ENCODE measurements around the gene MYO9B.

MYO9B gene

DNA sequence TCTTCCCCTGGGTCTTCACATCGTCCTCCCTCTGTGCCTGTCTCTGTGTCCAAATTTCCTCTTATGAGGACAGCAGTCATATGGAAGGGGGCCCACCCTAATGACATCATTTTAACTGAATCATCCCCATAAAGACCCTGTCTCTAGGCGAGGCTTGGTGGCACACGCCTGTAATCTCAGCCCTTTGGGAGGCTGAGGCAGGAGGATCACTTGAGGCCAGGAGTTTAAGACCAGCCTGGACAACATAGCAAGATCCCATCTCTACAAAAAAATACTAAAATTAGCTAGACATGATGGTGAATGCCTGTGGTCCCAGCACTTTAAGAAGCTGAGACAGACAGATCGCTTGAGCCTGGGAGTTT lies 4.8 kb downstream of the MYO9B start:
- TF ChIP-seq TAF1 (IDR thresholded peaks at IDR 0.05; ENCODE audit: borderline replicate concordance, insufficient read depth, low read length) (no peak), FOXP2 (optimal IDR thresholded peaks at IDR 0.05; ENCODE audit: borderline replicate concordance, extremely low read depth, extremely low read length, insufficient read depth) (no peak), SIN3A (IDR thresholded peaks at IDR 0.05; ENCODE audit: borderline replicate concordance, insufficient read depth, low read length) (no peak), REST (IDR thresholded peaks at IDR 0.05; ENCODE audit: insufficient read depth in 1 of 2, low read depth in 2 of 2, low read length in 2 of 2) (no peak), POLR2AphosphoS5 (IDR thresholded peaks at IDR 0.05; ENCODE audit: low read depth, low read length) (no peak)

DNA sequence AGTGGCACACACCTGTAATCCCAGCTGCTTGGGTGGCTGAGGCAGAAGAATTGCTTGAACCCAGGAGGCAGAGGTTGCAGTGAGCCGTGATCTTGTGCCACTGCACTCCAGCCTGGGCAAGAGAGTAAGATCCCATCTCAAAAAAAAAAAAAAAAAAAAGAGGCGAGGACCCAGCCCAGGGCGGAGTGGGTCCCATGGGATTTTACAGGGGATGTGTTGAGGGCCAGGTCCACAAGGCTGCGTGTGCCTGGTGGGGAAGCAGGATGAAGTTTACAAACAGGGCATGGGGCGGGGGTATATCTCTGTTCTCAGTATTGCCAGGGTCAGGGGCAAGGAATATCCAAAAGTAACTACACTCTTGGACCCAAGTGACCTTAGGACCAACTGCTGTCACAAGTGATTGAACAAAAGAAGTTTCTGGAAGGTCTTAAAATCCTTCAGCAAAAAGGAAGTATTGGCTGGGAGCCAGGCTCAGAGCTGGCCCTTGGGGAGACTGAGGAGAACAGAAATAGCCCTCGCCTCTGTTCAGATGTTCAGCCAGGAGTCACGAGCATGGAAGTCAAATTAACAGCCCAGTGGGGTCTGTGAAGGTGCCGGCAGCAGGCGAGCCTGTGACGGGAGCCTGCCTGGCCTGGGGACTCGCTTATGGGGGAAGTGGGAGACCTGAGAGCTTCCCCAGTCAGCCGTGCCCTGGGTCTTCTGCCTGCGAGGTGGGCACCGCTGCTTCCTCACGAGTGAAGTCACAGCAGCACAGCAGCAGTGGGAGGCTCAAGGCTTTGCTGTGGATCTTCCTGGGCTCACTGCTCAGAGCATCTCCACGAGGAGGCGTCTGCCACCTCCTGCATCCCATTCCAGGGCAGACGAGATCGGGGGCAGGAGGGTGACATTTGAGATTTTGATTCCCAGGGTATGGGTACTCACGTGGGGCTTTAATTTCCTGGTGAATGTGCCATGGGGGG lies 6.4 kb downstream of the MYO9B start:
- no peak for TF ChIP-seq TAF1 (IDR thresholded peaks at IDR 0.05; ENCODE audit: borderline replicate concordance, insufficient read depth, low read length)
- TF ChIP-seq POLR2AphosphoS5 (IDR thresholded peaks at IDR 0.05; ENCODE audit: low read depth, low read length) = no peak
- TF ChIP-seq FOXP2 (optimal IDR thresholded peaks at IDR 0.05; ENCODE audit: borderline replicate concordance, extremely low read depth, extremely low read length, insufficient read depth) = no peak

GRCh38 chr19:17086120-17086519 lies 10.5 kb downstream of the MYO9B start:
- TF ChIP-seq TAF1 (IDR thresholded peaks at IDR 0.05; ENCODE audit: borderline replicate concordance, insufficient read depth, low read length) = no peak
- no peak for TF ChIP-seq FOXP2 (optimal IDR thresholded peaks at IDR 0.05; ENCODE audit: borderline replicate concordance, extremely low read depth, extremely low read length, insufficient read depth)
- no peak for TF ChIP-seq REST (IDR thresholded peaks at IDR 0.05; ENCODE audit: insufficient read depth in 1 of 2, low read depth in 2 of 2, low read length in 2 of 2)
- no peak for TF ChIP-seq POLR2AphosphoS5 (IDR thresholded peaks at IDR 0.05; ENCODE audit: low read depth, low read length)
- no peak for TF ChIP-seq SIN3A (IDR thresholded peaks at IDR 0.05; ENCODE audit: borderline replicate concordance, insufficient read depth, low read length)

- TF ChIP-seq REST (IDR thresholded peaks at IDR 0.05; ENCODE audit: insufficient read depth in 1 of 2, low read depth in 2 of 2, low read length in 2 of 2) (no peak), FOXP2 (optimal IDR thresholded peaks at IDR 0.05; ENCODE audit: borderline replicate concordance, extremely low read depth, extremely low read length, insufficient read depth) (no peak), TAF1 (IDR thresholded peaks at IDR 0.05; ENCODE audit: borderline replicate concordance, insufficient read depth, low read length) (no peak), SIN3A (IDR thresholded peaks at IDR 0.05; ENCODE audit: borderline replicate concordance, insufficient read depth, low read length) (no peak), POLR2AphosphoS5 (IDR thresholded peaks at IDR 0.05; ENCODE audit: low read depth, low read length) (no peak)
Observed at GRCh38 chr19:17086834-17087233, 11.3 kb downstream of the MYO9B start.

DNA sequence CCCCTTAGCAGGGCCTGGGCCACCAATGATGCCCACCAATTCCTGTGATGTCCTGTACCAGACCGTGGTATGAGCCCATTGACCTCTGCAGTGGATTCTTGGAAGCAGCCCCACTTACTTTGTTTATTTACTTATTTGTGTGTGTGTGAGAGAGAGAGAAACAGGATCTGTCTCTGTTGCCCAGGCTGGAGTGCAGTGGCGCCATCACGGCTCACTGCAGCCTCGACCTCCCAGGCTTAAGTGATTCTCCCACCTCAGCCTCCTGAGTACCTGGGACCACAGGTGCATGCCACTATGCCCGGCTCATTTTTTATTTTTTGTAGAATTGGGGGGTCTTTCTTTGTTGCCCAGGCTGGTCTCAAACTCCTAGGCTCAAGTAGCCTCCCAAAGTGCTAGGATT lies 13.0 kb downstream of the MYO9B start:
- TF ChIP-seq TAF1 (IDR thresholded peaks at IDR 0.05; ENCODE audit: borderline replicate concordance, insufficient read depth, low read length) (no peak), POLR2AphosphoS5 (IDR thresholded peaks at IDR 0.05; ENCODE audit: low read depth, low read length) (no peak), FOXP2 (optimal IDR thresholded peaks at IDR 0.05; ENCODE audit: borderline replicate concordance, extremely low read depth, extremely low read length, insufficient read depth) (no peak), SIN3A (IDR thresholded peaks at IDR 0.05; ENCODE audit: borderline replicate concordance, insufficient read depth, low read length) (no peak), REST (IDR thresholded peaks at IDR 0.05; ENCODE audit: insufficient read depth in 1 of 2, low read depth in 2 of 2, low read length in 2 of 2) (no peak)
